GM18505 (cell line): ENCODE measurements around the gene AXDND1.

ENCODE experiments used
- ATAC-seq: cut with Tn5 transposase; IDR thresholded peaks from one replicate; pipeline ENCODE4 v1.9.1; 2021; ENCODE audit not compliant: unreplicated experiment
- POLR2A ChIP-seq: IDR thresholded peaks from 4 replicates; pipeline ENCODE4 v1.6.1; 2011; ENCODE audit warnings: borderline replicate concordance; ENCODE audit not compliant: insufficient read depth, insufficient read length; ENCODE audit errors: extremely low read depth

Gene AXDND1

DNA sequence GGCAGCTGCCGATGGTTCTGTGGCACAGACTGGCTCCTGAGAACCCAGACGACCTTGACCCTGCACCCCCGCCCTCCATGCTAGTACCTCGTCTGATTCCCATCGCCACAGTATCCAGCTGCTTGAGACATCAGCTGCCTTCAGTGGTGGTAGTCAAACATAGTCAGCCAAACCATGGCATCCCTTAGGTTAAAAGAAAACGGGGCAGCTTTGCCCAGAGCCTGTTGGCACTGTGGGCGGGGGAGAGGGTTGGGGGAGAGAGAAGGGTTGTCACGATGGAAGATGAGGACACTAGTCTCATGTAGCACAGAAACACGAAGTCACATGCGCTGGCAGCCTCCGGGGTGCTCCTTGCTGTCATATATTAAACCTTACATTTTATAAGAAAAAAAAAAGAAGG is 224.9 kb downstream of the AXDND1 start:
- TF ChIP-seq POLR2A, result no peak
- ATAC-seq, result no peak

DNA sequence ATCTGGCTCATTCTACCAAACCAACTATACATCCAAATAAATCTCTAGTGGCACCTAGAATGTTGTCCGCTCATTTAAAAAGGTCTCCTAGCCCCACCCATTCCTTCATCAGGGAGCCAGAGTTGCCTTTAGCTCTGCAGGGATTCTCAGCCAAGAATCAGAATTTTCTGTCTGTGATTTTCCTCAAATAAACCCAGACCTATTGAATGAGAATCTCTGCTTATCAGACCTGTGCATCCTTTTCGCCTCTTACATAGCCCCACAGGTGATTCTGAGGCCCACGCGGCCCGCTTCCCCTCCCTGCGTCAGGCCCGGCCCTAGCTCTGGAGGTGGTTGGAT is 225.5 kb downstream of the AXDND1 start:
- no peak for TF ChIP-seq POLR2A
- ATAC-seq, result no peak

DNA sequence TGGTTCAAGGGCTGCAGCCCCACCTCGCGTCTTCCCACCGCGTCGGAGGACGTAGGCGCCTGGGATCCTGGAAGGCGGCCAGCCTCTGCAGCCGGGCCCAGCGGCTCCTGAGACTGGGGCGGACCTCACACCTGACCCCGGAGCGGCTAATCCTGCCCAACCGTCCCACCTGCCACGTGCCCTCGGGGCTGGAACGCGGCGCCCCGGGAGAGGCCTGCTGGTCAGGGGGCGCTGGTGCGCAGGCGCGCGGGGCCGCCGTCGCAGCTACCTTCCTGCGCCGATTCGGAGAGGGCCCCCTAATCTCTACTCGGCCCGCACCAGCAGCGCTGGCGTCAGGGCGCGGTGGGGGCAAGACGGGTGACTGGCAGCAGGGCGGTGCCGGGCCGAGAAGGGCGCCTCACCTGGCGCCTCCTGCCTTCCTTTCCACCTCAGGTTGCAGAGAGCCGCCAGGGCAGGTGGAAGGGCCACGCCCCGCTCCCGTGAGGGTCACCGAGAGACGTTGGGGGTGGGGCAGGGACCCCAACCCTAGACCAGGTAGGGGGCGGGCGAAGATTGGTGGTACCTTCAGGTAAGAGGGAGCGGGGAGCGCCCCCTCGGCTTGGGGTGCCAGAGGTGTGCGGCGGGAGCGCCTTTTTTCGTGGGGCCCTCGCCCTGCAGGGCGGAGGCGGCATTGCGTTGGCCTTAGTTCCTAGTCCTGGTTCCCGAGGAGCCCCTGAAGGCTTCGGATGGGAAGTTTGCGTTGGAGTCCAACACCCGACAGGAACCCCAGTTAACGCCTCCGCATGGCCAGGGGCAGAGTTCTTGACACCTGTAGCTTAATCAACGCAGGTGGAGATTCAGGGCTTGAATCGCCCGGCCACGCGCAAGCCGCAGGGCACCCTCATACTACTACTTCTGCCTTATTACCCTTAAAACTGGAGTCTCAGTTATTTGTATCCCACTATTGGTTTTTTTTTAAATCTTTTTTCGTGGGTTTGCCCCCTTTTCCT is 226.1 kb downstream of the AXDND1 start, which contains the start of gene TDRD5:
TSS of gene TDRD5 (plus strand) at position 241 of the 989 bp plus-strand sequence. CDS start 784 bp downstream, outside the sequence.
- no peak for TF ChIP-seq POLR2A
- ATAC-seq, result no peak

DNA sequence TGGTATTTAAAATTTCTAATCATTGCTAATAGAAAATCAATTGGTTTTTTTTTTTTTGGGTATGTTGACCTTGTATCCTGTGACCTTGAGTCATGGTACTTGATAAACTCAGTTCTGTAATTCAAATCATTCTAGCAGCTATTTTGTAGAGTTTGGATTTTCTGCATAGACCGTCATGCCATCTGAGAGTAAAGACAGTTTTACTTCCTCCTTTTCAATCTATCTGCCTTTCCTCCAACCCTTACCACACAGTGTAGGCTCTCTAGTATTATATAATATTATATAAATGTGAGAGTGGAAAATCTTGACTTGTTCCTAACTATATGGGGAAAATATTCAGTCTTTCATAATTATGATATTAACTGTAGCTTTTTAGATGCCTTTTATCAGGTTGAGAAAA is 232.9 kb downstream of the AXDND1 start:
- no peak for ATAC-seq
- TF ChIP-seq POLR2A, result no peak

DNA sequence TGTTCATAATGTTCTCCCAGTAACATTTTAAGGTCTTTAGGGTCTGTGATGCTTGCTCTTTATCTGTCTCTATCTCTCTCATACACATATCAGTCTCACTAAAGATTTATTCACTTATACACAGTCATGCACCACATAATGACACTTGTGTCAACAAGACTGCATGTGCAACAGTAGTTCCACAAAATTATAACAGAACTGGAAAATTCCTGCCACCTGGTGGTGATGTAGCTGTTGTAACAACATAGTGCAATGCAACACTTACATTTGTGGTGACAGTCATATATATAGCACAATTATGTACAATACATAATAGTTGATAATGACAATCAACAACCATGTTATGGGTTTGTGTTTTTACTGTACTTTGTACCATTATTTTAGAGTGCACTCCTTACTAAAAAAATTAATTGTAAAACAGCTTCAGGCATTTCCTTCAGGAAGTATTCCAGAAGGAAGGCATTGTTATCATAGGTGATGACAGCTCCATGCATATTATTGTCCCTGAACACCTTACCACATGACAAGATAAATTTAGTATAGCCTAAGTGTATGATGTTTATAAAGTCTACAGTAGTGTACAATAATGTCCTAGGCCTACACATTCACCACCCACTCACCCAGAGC is 234.0 kb downstream of the AXDND1 start:
- ATAC-seq, result no peak
- TF ChIP-seq POLR2A, result no peak

DNA sequence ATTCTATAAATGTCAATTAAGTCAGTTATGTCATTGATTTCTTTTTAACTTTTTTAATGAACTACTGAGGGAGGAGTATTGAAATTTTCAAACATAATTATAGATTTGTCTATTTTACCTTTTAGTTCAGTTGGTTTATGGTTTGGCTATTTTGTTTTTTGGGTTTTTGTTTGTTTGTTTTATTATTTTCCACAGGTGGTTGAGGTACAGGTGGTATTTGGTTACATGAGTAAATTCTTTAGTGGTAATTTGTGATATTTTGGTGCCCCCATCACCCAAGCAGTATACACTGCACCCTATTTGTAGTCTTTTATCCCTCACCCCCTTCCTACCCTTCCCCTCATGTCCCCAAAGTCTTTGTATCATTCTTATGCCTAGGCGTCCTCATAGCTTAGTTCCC is 235.3 kb downstream of the AXDND1 start:
- ATAC-seq, result no peak
- no peak for TF ChIP-seq POLR2A
